OCI-LY1 (cell line): ENCODE measurements around the gene ATP9B.

ENCODE experiments used
- H2AFZ ChIP-seq: fragments of 200-600 bp; sonication (generic), shearing (Covaris generic); 2 replicates; pipeline ENCODE4 v1.6.0; 2014; ENCODE audit warnings: antibody characterized with exemption, mild to moderate bottlenecking, low read length
- H3F3A ChIP-seq: fragments of 200-600 bp; sonication (generic), shearing (Covaris generic); 2 replicates; pipeline ENCODE4 v1.6.0; 2014; ENCODE audit warnings: mild to moderate bottlenecking, antibody characterized with exemption, low read length, moderate library complexity; ENCODE audit not compliant: insufficient read depth
- H3K27ac ChIP-seq: fragments of 200-600 bp; sonication (generic); 2 replicates; pipeline ENCODE4 v1.5.1; 2014; ENCODE audit warnings: low read length, mixed run types, mild to moderate bottlenecking, low read depth; ENCODE audit not compliant: poor library complexity, severe bottlenecking
- H3K27me3 ChIP-seq: fragments of 200-600 bp; sonication (generic); 2 replicates; pipeline ENCODE4 v1.6.0; 2014; ENCODE audit warnings: antibody characterized with exemption, mild to moderate bottlenecking, low read length, moderate library complexity; ENCODE audit not compliant: insufficient read depth
- H3K36me3 ChIP-seq: fragments of 200-600 bp; sonication (generic); 2 replicates; pipeline ENCODE4 v1.6.1; 2014; ENCODE audit warnings: mild to moderate bottlenecking, antibody characterized with exemption, low read length, moderate library complexity, mixed read lengths; ENCODE audit not compliant: insufficient read depth
- H3K4me1 ChIP-seq: fragments of 200-600 bp; sonication (generic); 2 replicates; pipeline ENCODE4 v1.5.1; 2014; ENCODE audit warnings: mild to moderate bottlenecking, low read length, moderate library complexity; ENCODE audit not compliant: insufficient read depth, severe bottlenecking
- H3K4me2 ChIP-seq: fragments of 200-600 bp; sonication (generic), shearing (Covaris generic); 2 replicates; pipeline ENCODE4 v1.6.1; 2014; ENCODE audit warnings: low read length
- H3K4me3 ChIP-seq: fragments of 200-600 bp; sonication (generic); 2 replicates; pipeline ENCODE4 v1.5.1; 2014; ENCODE audit warnings: low read length, low read depth, mild to moderate bottlenecking, mixed read lengths; ENCODE audit not compliant: poor library complexity, severe bottlenecking
- H3K79me2 ChIP-seq: fragments of 200-600 bp; shearing (Covaris generic); 2 replicates; pipeline ENCODE4 v1.6.1; 2016; ENCODE audit warnings: mixed run types, low read length, mixed read lengths; ENCODE audit not compliant: insufficient read depth
- H3K9ac ChIP-seq: fragments of 200-600 bp; sonication (generic), shearing (Covaris generic); 2 replicates; pipeline ENCODE4 v1.6.1; 2014; ENCODE audit warnings: mild to moderate bottlenecking, low read length, mixed read lengths
- H3K9me2 ChIP-seq: fragments of 200-600 bp; sonication (generic), shearing (Covaris generic); 2 replicates; pipeline ENCODE4 v1.6.1; 2014; ENCODE audit warnings: low read depth, mild to moderate bottlenecking, low read length, mixed read lengths
- H3K9me3 ChIP-seq: fragments of 200-600 bp; shearing (Covaris generic); 2 replicates; pipeline ENCODE4 v1.6.1; 2014; ENCODE audit warnings: low read length, mixed read lengths
- H4K20me1 ChIP-seq: fragments of 200-600 bp; sonication (generic), shearing (Covaris generic); 2 replicates; pipeline ENCODE4 v1.6.0; 2016; ENCODE audit warnings: mild to moderate bottlenecking, low read length; ENCODE audit not compliant: insufficient read depth
- CTCF ChIP-seq: fragments of 200-600 bp; sonication (generic), shearing (Covaris generic); IDR thresholded peaks from 2 replicates; pipeline ENCODE4 v1.5.1; 2017; ENCODE audit warnings: mild to moderate bottlenecking, antibody characterized with exemption, low read length, moderate library complexity, mixed read lengths
- EZH2 ChIP-seq: fragments of 200-600 bp; sonication (generic), shearing (Covaris generic); IDR thresholded peaks from 2 replicates; pipeline ENCODE4 v1.8.0; 2017; ENCODE audit warnings: borderline replicate concordance, mixed run types, mild to moderate bottlenecking, antibody characterized with exemption, low read length, moderate library complexity, mixed read lengths

ATP9B gene

DNA sequence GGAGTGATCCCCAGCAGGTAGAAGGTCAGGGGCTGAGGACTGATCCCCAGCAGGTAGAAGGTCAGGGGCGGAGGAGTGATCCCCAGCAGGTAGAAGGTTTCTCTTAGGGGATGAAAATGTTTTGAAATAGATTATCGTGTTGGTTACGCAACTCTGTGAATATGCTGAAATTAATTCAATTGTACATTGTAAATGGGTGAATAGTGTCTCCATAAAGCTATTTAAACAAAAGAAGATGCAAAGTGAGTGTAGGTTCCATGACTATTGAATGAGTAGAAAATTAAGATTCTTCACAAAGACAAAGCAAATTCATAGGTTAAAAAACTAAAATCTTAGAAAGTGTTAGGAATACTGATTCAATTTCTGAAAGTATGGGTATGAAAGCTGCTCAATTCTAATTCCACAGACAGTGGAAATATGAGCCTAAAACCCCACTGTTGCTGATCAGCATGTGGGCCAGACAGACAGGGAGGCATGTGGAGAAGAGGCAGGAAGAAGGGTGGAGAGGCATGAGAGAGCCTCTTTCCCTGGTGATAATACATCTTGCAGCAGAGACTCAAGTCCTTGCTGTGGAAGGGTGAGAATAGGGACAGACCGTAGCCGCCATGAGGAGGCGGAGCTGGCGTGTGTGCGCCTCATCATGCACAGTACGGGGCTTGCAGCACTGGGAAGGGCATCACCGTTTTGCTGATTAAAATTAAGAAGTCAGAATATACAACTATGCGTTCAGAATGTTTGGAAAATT is 240.6 kb downstream of the ATP9B start:
- Histone ChIP-seq H3K27me3 (no peaks in the 10 kb centered on the region), H3K9me3 (no peaks in the 10 kb centered on the region), H3K4me3 (no peak overlapping the region), H3K9ac (no peak overlapping the region), H2AFZ (no peak overlapping the region), H3K4me1 (no peaks in the 10 kb centered on the region), H3F3A (no peaks in the 10 kb centered on the region), H3K36me3 (peaks cover 21% of the 10 kb centered on the region), H4K20me1 (no peaks in the 10 kb centered on the region), H3K79me2 (no peaks in the 10 kb centered on the region), H3K9me2 (no peaks in the 10 kb centered on the region), H3K4me2 (no peak overlapping the region), H3K27ac (no peak overlapping the region)
- TF ChIP-seq CTCF (no peak), EZH2 (no peak)

GRCh38 chr18:79314838-79315388 is 245.7 kb downstream of the ATP9B start:
- no peaks in the 10 kb centered on the region for H3K9me3 ChIP-seq
- H4K20me1 ChIP-seq, result no peaks in the 10 kb centered on the region
- no peaks in the 10 kb centered on the region for H3K27me3 ChIP-seq
- H3K79me2 ChIP-seq, result no peaks in the 10 kb centered on the region
- no peak overlapping the region for H3K27ac ChIP-seq
- peaks cover 15% of the 10 kb centered on the region for H3K36me3 ChIP-seq
- no peaks in the 10 kb centered on the region for H3K4me1 ChIP-seq
- no peak overlapping the region for H3K4me2 ChIP-seq
- no peak overlapping the region for H3K9ac ChIP-seq
- H3F3A ChIP-seq, result no peaks in the 10 kb centered on the region
- TF ChIP-seq EZH2 (no peak), CTCF (no peak)
- H3K9me2 ChIP-seq, result no peaks in the 10 kb centered on the region
- no peak overlapping the region for H2AFZ ChIP-seq
- no peak overlapping the region for H3K4me3 ChIP-seq

- Histone ChIP-seq H4K20me1 (no peaks in the 10 kb centered on the region), H3K4me2 (no peak overlapping the region), H3K9me3 (no peaks in the 10 kb centered on the region), H3K9ac (no peak overlapping the region), H3K4me3 (no peak overlapping the region), H3K27me3 (no peaks in the 10 kb centered on the region), H3K4me1 (no peaks in the 10 kb centered on the region), H2AFZ (no peak overlapping the region), H3K79me2 (no peaks in the 10 kb centered on the region), H3F3A (no peaks in the 10 kb centered on the region), H3K27ac (no peak overlapping the region), H3K9me2 (no peaks in the 10 kb centered on the region), H3K36me3 (peaks cover 15% of the 10 kb centered on the region)
- TF ChIP-seq CTCF, result no peak
- TF ChIP-seq EZH2, result no peak
Measured at GRCh38 chr18:79315596-79315995, 246.4 kb downstream of the ATP9B start.
